IPS-18a (cell line): ENCODE results near the gene ABCA9.
"Not testable (repeated sequence)": the region's sequence is repeated elsewhere in the genome, so short reads cannot be mapped to it uniquely, and the experiment has no call there.

ENCODE experiments used
- H3K27ac ChIP-seq: one replicate; pipeline ENCODE4 v1.5.1; 2013; ENCODE audit warnings: low read length
- H3K27me3 ChIP-seq: one replicate; pipeline ENCODE4 v1.6.1; 2013; ENCODE audit warnings: mild to moderate bottlenecking, low read length; ENCODE audit not compliant: control insufficient read depth, insufficient read depth
- H3K36me3 ChIP-seq: one replicate; pipeline ENCODE4 v1.6.1; 2013; ENCODE audit warnings: low read depth, low read length; ENCODE audit not compliant: control insufficient read depth
- H3K4me1 ChIP-seq: one replicate; pipeline ENCODE4 v1.6.1; 2013; ENCODE audit warnings: low read depth, low read length; ENCODE audit not compliant: control insufficient read depth
- H3K4me3 ChIP-seq: one replicate; pipeline ENCODE4 v1.5.1; 2013; ENCODE audit warnings: low read length
- H3K9ac ChIP-seq: one replicate; pipeline ENCODE4 v1.6.1; 2013; ENCODE audit warnings: mild to moderate bottlenecking, low read length, moderate library complexity
- H3K9me3 ChIP-seq: one replicate; pipeline ENCODE4 v1.6.1; 2013; ENCODE audit warnings: low read depth, low read length; ENCODE audit not compliant: control insufficient read depth

Gene ABCA9

GRCh38 chr17:69018022-69018615, 42.6 kb downstream of the ABCA9 start:
- H3K9me3 ChIP-seq: no peaks in the 10 kb centered on the region
- no peaks in the 10 kb centered on the region for H3K4me1 ChIP-seq
- H3K4me3 ChIP-seq: no peak overlapping the region
- no peaks in the 10 kb centered on the region for H3K27me3 ChIP-seq
- H3K9ac ChIP-seq: no peak overlapping the region
- no peak overlapping the region for H3K27ac ChIP-seq
- no peaks in the 10 kb centered on the region for H3K36me3 ChIP-seq

GRCh38 chr17:69015631-69016030, 45.1 kb downstream of the ABCA9 start:
- H3K4me3 ChIP-seq: no peak overlapping the region
- H3K4me1 ChIP-seq: no peaks in the 10 kb centered on the region
- no peak overlapping the region for H3K27ac ChIP-seq
- H3K36me3 ChIP-seq: no peaks in the 10 kb centered on the region
- no peak overlapping the region for H3K9ac ChIP-seq
- H3K27me3 ChIP-seq: no peaks in the 10 kb centered on the region
- no peaks in the 10 kb centered on the region for H3K9me3 ChIP-seq

- H3K9ac ChIP-seq: no peak overlapping the region
- no peak overlapping the region for H3K4me3 ChIP-seq
- no peaks in the 10 kb centered on the region for H3K27me3 ChIP-seq
- no peaks in the 10 kb centered on the region for H3K36me3 ChIP-seq
- no peaks in the 10 kb centered on the region for H3K4me1 ChIP-seq
- no peak overlapping the region for H3K27ac ChIP-seq
- H3K9me3 ChIP-seq: no peaks in the 10 kb centered on the region
Observed at GRCh38 chr17:69012895-69013805, 47.6 kb downstream of the ABCA9 start.

GRCh38 chr17:69009930-69010329, 50.8 kb downstream of the ABCA9 start:
- Histone ChIP-seq H3K9ac (no peak overlapping the region), H3K9me3 (no peaks in the 10 kb centered on the region), H3K27ac (no peak overlapping the region), H3K4me3 (no peak overlapping the region), H3K4me1 (peaks cover 5% of the 10 kb centered on the region), H3K27me3 (no peaks in the 10 kb centered on the region), H3K36me3 (no peaks in the 10 kb centered on the region)

GRCh38 chr17:69004759-69005158, 56.0 kb downstream of the ABCA9 start:
- H3K4me1 ChIP-seq, H3K36me3 ChIP-seq, H3K9me3 ChIP-seq, H3K27ac ChIP-seq, H3K4me3 ChIP-seq, H3K9ac ChIP-seq, H3K27me3 ChIP-seq: not testable (repeated sequence)

- not testable (repeated sequence) for H3K27ac ChIP-seq, H3K27me3 ChIP-seq, H3K9ac ChIP-seq, H3K9me3 ChIP-seq, H3K4me3 ChIP-seq, H3K4me1 ChIP-seq, H3K36me3 ChIP-seq
Observed at GRCh38 chr17:68999743-69000142, 61.0 kb downstream of the ABCA9 start.

- Histone ChIP-seq H3K9me3 (no peaks in the 10 kb centered on the region), H3K4me3 (no peak overlapping the region), H3K4me1 (no peaks in the 10 kb centered on the region)
Observed at GRCh38 chr17:68993112-68993511, 67.6 kb downstream of the ABCA9 start.

GRCh38 chr17:68987966-68988365, 72.8 kb downstream of the ABCA9 start:
- Histone ChIP-seq H3K4me1 (no peaks in the 10 kb centered on the region), H3K9ac (no peak overlapping the region), H3K27ac (no peak overlapping the region), H3K27me3 (no peaks in the 10 kb centered on the region), H3K4me3 (no peak overlapping the region), H3K36me3 (no peaks in the 10 kb centered on the region), H3K9me3 (no peaks in the 10 kb centered on the region)

More at GRCh38 chr17:68993112-68993511, 67.6 kb downstream of the ABCA9 start:
- H3K27me3 ChIP-seq: no peaks in the 10 kb centered on the region
- no peaks in the 10 kb centered on the region for H3K36me3 ChIP-seq
- H3K27ac ChIP-seq: no peak overlapping the region
- H3K9ac ChIP-seq: no peak overlapping the region

- Histone ChIP-seq H3K27me3 (no peaks in the 10 kb centered on the region), H3K9me3 (no peaks in the 10 kb centered on the region), H3K4me3 (no peak overlapping the region), H3K4me1 (no peaks in the 10 kb centered on the region), H3K9ac (no peak overlapping the region), H3K27ac (no peak overlapping the region), H3K36me3 (no peaks in the 10 kb centered on the region)
Observed at GRCh38 chr17:68981288-68981687, 79.4 kb downstream of the ABCA9 start.

- no peak overlapping the region for H3K27ac ChIP-seq
- no peaks in the 10 kb centered on the region for H3K9me3 ChIP-seq
- no peaks in the 10 kb centered on the region for H3K4me1 ChIP-seq
- H3K9ac ChIP-seq: no peak overlapping the region
- no peaks in the 10 kb centered on the region for H3K27me3 ChIP-seq
- H3K36me3 ChIP-seq: no peaks in the 10 kb centered on the region
- no peak overlapping the region for H3K4me3 ChIP-seq
Observed at GRCh38 chr17:68973098-68973846, 87.5 kb downstream of the ABCA9 start.

GRCh38 chr17:68972119-68972704, 88.5 kb downstream of the ABCA9 start:
- H3K27me3 ChIP-seq: no peaks in the 10 kb centered on the region
- H3K9ac ChIP-seq: no peak overlapping the region
- no peak overlapping the region for H3K27ac ChIP-seq
- H3K9me3 ChIP-seq: no peaks in the 10 kb centered on the region
- no peaks in the 10 kb centered on the region for H3K36me3 ChIP-seq
- H3K4me1 ChIP-seq: no peaks in the 10 kb centered on the region
- H3K4me3 ChIP-seq: no peak overlapping the region
